ENCODE data around the gene FAM78A. TPM values are rescaled to one million over a fixed set of nuclear protein-coding genes. Genes with fewer than 3 reads are reported as not detected.

FAM78A gene
- total RNA-seq, 1 experiment from 2014 or later = 1.3 TPM

DNA sequence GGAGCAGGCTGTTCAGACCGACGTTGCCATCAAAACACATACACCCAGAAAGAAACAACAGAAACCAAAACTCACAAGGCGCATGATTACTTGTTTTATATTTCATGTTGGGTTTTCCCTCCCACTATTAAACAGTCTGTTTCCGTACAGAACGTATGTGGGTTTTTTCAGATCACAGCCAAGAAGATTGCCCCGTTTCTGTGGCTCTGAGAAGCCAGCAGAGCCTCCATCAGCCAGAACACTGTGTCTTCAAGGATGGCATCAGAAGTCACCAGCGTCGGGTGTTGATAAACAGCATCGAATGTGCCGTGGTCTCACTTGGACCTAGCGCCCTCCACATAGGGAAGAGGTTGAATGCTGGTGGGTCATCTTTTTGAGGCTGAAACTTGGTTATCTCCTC, 42.8 kb downstream of the FAM78A start:
- POLR2A ChIA-PET (ENCODE audit: unreplicated experiment) = no interaction called here
- TF ChIP-seq EZH2 (IDR thresholded peaks at IDR 0.05; ENCODE audit: low read depth) = no peak
- TF ChIP-seq, protein P1, sequence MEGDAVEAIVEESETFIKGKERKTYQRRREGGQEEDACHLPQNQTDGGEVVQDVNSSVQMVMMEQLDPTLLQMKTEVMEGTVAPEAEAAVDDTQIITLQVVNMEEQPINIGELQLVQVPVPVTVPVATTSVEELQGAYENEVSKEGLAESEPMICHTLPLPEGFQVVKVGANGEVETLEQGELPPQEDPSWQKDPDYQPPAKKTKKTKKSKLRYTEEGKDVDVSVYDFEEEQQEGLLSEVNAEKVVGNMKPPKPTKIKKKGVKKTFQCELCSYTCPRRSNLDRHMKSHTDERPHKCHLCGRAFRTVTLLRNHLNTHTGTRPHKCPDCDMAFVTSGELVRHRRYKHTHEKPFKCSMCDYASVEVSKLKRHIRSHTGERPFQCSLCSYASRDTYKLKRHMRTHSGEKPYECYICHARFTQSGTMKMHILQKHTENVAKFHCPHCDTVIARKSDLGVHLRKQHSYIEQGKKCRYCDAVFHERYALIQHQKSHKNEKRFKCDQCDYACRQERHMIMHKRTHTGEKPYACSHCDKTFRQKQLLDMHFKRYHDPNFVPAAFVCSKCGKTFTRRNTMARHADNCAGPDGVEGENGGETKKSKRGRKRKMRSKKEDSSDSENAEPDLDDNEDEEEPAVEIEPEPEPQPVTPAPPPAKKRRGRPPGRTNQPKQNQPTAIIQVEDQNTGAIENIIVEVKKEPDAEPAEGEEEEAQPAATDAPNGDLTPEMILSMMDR (conservative IDR thresholded peaks at IDR 0.05) = no peak
- no peak overlapping the region for H3K27ac ChIP-seq
- no peak overlapping the region for H3K4me2 ChIP-seq
- H3F3A ChIP-seq (ENCODE audit: insufficient read depth, low read depth) = peaks cover 6% of the 10 kb centered on the region
- H3K36me3 ChIP-seq (ENCODE audit: low read depth) = 0 out of 2 replicates have a peak, but pooled peaks cover 11% of the 10 kb centered on the region
- intact Hi-C loops (cut with micrococcal nuclease; ENCODE audit: unreplicated experiment) = no loop called here
- CTCF ChIA-PET = no interaction called here
- H3K79me2 ChIP-seq (ENCODE audit: low read depth) = no peaks in the 10 kb centered on the region
- H3K4me1 ChIP-seq (replicated peaks; ENCODE audit: insufficient read depth) = no peaks in the 10 kb centered on the region
- H3K27me3 ChIP-seq (ENCODE audit: insufficient read depth, low read depth) = no peaks in the 10 kb centered on the region
- no peak overlapping the region for H2AFZ ChIP-seq
- H4K20me1 ChIP-seq (ENCODE audit: insufficient read depth) = no peaks in the 10 kb centered on the region
- no peak for DNase-seq
- no peaks in the 10 kb centered on the region for H3K9me2 ChIP-seq (ENCODE audit: insufficient read depth)
- no peak overlapping the region for H3K4me3 ChIP-seq
- H3K9me3 ChIP-seq (ENCODE audit: insufficient read depth, low read depth) = no peaks in the 10 kb centered on the region
- no TSS peak for BruUV-seq (replicated peaks)

DNA sequence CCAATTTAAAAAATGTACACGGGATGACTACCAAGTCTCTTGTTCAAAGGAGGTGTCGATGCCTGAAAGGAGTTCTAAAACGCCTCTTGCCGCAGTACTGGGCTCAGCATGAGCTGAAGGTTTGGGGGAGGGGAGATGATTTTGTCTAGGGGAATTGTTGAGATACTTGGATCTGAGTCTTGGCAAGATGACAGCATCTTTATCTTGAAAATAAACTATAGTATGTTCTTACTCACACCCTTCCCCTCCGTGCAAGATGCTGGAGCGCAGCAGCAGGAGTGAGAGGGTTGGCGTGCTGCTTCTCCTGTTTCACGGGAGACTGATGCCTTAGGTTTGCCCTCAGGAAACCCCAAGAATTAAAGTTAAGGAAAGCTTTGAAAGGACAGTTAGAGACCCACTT, 47.3 kb downstream of the FAM78A start:
- DNase-seq = no peak
- no peaks in the 10 kb centered on the region for H3K4me1 ChIP-seq (replicated peaks; ENCODE audit: insufficient read depth)
- H3K27ac ChIP-seq = no peak overlapping the region
- ChIA-PET CTCF (no interaction called here), POLR2A (ENCODE audit: unreplicated experiment) (no interaction called here)
- H3K27me3 ChIP-seq (ENCODE audit: insufficient read depth, low read depth) = no peaks in the 10 kb centered on the region
- no peaks in the 10 kb centered on the region for H3K9me3 ChIP-seq (ENCODE audit: insufficient read depth, low read depth)
- BruUV-seq (replicated peaks) = no TSS peak
- H3F3A ChIP-seq (ENCODE audit: insufficient read depth, low read depth) = no peaks in the 10 kb centered on the region; the same call in 1 of the 2 replicates
- H3K79me2 ChIP-seq (ENCODE audit: low read depth) = no peaks in the 10 kb centered on the region
- TF ChIP-seq, protein P1 (conservative IDR thresholded peaks at IDR 0.05) = no peak
- no peak for TF ChIP-seq EZH2 (IDR thresholded peaks at IDR 0.05; ENCODE audit: low read depth)
- peaks cover 6% of the 10 kb centered on the region; the same call in 1 of the 2 replicates for H4K20me1 ChIP-seq (ENCODE audit: insufficient read depth)
- no peak overlapping the region for H2AFZ ChIP-seq
- no peaks in the 10 kb centered on the region for H3K9me2 ChIP-seq (ENCODE audit: insufficient read depth)
- intact Hi-C loops (cut with micrococcal nuclease; ENCODE audit: unreplicated experiment) = loop anchor here (10.0 kb wide), 1 partner anchor 106 kb away; no protein-coding TSS in a partner anchor
- peaks cover 27% of the 10 kb centered on the region; the same call in 1 of the 2 replicates for H3K36me3 ChIP-seq (ENCODE audit: low read depth)
- no peak overlapping the region for H3K4me2 ChIP-seq
- no peak overlapping the region for H3K4me3 ChIP-seq

DNA sequence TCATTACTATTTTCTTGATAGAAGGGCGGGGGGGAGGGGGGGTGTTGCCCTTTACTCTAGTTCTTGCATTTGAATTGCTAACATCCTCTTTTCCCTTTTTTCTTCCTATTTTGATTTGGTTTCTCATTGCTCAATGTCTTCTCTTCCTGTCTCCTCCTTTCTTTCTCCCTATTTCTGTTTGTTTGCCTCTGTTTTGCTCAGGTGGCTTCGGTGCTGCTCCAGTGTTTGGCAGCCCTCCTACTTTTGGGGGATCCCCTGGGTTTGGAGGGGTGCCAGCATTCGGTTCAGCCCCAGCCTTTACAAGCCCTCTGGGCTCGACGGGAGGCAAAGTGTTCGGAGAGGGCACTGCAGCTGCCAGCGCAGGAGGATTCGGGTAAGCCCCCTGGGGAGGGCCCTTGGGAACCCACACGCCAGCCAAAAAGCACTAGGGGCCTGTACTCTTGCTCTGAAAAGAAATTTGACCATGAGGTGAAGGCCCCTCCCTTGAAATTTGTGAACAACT, 48.3 kb downstream of the FAM78A start:
- POLR2A ChIA-PET (ENCODE audit: unreplicated experiment) = no interaction called here
- H3K4me2 ChIP-seq = no peak overlapping the region
- CTCF ChIA-PET = interaction anchor here (0.6 kb wide), 1 partner anchor 527 kb away, joined by 4 read pairs; no protein-coding TSS in a partner anchor

More for the DNA sequence above, 48.3 kb downstream of the FAM78A start:
- Histone ChIP-seq H3K9me2 (ENCODE audit: insufficient read depth) (no peaks in the 10 kb centered on the region), H3K27me3 (ENCODE audit: insufficient read depth, low read depth) (no peaks in the 10 kb centered on the region), H3K36me3 (ENCODE audit: low read depth) (peaks cover 27% of the 10 kb centered on the region; the same call in 1 of the 2 replicates), H3K9me3 (ENCODE audit: insufficient read depth, low read depth) (no peaks in the 10 kb centered on the region), H3F3A (ENCODE audit: insufficient read depth, low read depth) (no peaks in the 10 kb centered on the region), H2AFZ (no peak overlapping the region), H3K4me3 (no peak overlapping the region), H3K4me1 (replicated peaks; ENCODE audit: insufficient read depth) (no peaks in the 10 kb centered on the region), H3K27ac (no peak overlapping the region), H4K20me1 (ENCODE audit: insufficient read depth) (peaks cover 6% of the 10 kb centered on the region; the same call in 1 of the 2 replicates), H3K79me2 (ENCODE audit: low read depth) (no peaks in the 10 kb centered on the region)
- no TSS peak for BruUV-seq (replicated peaks)
- DNase-seq = no peak
- TF ChIP-seq, protein P1 (conservative IDR thresholded peaks at IDR 0.05) = no peak
- TF ChIP-seq EZH2 (IDR thresholded peaks at IDR 0.05; ENCODE audit: low read depth) = no peak
- intact Hi-C loops (cut with micrococcal nuclease; ENCODE audit: unreplicated experiment) = loop anchor here (10.0 kb wide), 1 partner anchor 107 kb away; no protein-coding TSS in a partner anchor

All from PC-9 (cell line).